Mesangial cell (primary cell): ENCODE data around the gene SKOR2. TPM values are rescaled to one million over a fixed set of nuclear protein-coding genes. Genes with fewer than 3 reads are reported as not detected.

Experiments
- total RNA-seq: library from RNA; depleted of rRNA; stranded (reverse); fragments of >200 nt; gene quantifications from 2 replicates; pipeline ENCODE4 v1.2.3, GENCODE V29; 2015

SKOR2 gene, protein sequence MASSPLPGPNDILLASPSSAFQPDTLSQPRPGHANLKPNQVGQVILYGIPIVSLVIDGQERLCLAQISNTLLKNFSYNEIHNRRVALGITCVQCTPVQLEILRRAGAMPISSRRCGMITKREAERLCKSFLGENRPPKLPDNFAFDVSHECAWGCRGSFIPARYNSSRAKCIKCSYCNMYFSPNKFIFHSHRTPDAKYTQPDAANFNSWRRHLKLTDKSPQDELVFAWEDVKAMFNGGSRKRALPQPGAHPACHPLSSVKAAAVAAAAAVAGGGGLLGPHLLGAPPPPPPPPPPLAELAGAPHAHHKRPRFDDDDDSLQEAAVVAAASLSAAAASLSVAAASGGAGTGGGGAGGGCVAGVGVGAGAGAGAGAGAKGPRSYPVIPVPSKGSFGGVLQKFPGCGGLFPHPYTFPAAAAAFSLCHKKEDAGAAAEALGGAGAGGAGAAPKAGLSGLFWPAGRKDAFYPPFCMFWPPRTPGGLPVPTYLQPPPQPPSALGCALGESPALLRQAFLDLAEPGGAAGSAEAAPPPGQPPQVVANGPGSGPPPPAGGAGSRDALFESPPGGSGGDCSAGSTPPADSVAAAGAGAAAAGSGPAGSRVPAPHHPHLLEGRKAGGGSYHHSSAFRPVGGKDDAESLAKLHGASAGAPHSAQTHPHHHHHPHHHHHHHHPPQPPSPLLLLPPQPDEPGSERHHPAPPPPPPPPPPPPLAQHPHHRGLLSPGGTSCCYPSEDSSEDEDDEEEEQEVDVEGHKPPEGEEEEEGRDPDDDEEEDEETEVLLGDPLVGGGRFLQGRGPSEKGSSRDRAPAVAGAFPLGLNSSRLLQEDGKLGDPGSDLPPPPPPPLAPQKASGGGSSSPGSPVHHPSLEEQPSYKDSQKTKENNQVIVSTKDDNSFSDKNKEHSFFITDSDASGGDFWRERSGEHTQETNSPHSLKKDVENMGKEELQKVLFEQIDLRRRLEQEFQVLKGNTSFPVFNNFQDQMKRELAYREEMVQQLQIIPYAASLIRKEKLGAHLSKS
- not detected in 2 replicates for total RNA-seq

DNA sequence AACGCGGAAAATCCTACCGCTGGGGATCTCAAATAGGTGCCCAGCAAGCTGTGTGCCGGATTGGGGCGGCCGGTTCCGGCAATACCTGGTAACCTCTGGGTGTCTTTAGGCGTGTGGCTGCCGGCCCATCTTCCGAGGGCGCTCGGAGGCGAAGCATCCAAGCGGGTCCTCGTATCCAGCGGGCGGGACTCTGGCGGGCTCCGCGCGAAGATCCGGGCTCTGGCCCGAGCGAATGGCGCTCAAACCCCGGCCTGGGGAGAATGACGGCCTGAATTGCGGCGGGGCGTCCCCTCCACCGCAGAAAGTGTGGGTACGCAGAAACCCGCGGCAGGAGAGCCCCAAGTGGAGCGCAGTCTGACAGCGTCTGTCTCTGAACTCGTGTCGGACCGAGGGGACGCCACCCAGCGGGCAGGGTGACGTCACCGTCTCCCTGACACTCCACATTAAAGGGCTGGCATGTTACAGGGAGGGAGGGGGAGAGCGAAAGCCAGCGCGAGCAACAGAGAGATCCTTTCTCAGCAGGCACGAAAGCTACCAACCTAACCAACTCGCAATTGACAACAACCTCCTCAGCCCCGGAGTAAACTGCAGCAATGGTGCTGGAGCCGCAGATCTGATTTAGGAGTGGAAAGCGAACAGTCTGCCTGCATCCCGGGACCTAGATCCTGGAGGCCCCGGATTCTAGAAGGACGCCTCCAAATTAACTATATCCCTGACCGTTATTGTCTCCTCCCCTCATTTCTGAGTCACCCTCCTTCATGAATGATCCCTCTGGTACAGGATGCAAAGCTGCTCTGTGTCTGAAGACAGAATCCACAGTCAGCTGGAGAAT, at the start of gene SKOR2:
Gene SKOR2 (minus strand): TSS at position 372 of the 832 bp plus-strand sequence. CDS start 2,477 bp downstream, outside the sequence.

DNA sequence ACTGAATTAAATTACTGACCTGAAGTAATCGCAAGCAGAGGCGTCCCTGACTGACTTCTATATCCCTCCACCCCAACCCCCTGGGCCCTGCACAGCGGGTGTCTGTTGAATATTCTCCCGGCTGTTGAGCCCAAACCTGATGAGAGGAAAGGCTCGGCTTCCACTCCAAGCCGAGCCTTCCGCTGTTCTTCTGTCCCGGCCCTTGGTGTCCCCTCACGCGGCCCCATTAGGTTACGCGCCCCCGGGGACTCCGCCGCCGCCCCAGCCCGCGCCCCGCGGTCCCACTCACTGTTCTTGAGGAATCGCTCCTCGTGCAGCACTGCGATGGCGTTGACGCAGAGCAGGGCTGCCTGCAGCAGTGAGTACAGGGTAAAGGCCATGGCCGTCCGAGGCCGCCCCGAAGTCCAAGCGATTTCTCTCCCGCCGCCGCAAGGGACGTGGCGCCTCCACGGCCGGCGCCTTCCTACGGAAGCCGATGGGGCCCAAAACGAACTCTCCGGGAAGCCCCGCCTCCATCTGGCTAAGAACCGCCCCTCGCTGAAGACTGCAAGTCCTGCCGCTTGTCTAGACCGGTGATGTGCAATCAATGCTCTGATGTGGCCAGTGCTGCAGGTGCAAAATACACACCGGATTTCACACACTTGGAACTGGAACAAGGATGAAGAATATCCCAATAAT, 75.4 kb downstream of the SKOR2 start, which contains the start of gene IER3IP1:
Gene IER3IP1 (minus strand): TSS at position 467 of the 678 bp plus-strand sequence. CDS start 87 bp downstream, at position 380.

Other genes starting within 250 kb of the SKOR2 start
- gene ELOA2, start 216.0 kb downstream of the SKOR2 start, total RNA-seq = not detected in 2 replicates
- 9.1 and 11.9 TPM in 2 replicates for gene HDHD2, start 101.2 kb downstream of the SKOR2 start, total RNA-seq
- 5.7 and 10.4 TPM in 2 replicates for gene IER3IP1, start 75.3 kb downstream of the SKOR2 start, total RNA-seq